Parathyroid adenoma (tissue), 2 donors: ENCODE measurements around the gene FAM162A.

Source experiments
- H2AFZ ChIP-seq: fragments of 300-600 bp; sonication (generic); one replicate; pipeline ENCODE4 v1.7.0; 2017; ENCODE audit warnings: antibody characterized with exemption, mild to moderate bottlenecking
- H3K27ac ChIP-seq: fragments of 300-600 bp; sonication (generic); one replicate; pipeline ENCODE4 v1.7.0; 2017
- H3K27me3 ChIP-seq: fragments of 300-600 bp; sonication (generic); one replicate; pipeline ENCODE4 v1.7.0; 2017; ENCODE audit warnings: low read length; ENCODE audit not compliant: control insufficient read depth, insufficient read depth
- H3K36me3 ChIP-seq: fragments of 300-600 bp; sonication (generic); one replicate; pipeline ENCODE4 v1.7.0; 2017; ENCODE audit warnings: low read length; ENCODE audit not compliant: control insufficient read depth, insufficient read depth
- H3K4me1 ChIP-seq: fragments of 300-600 bp; sonication (generic); one replicate; pipeline ENCODE4 v1.7.0; 2017; ENCODE audit warnings: control low read depth
- H3K4me2 ChIP-seq: fragments of 300-600 bp; sonication (generic); one replicate; pipeline ENCODE4 v1.7.0; 2017; ENCODE audit warnings: low read length
- H3K4me3 ChIP-seq: fragments of 300-600 bp; sonication (generic); one replicate; pipeline ENCODE4 v1.7.0; 2017; ENCODE audit warnings: low read depth, low read length
- H3K79me2 ChIP-seq: fragments of 300-600 bp; sonication (generic); one replicate; pipeline ENCODE4 v1.7.0; 2017; ENCODE audit warnings: control low read depth
- H3K9ac ChIP-seq: fragments of 300-600 bp; sonication (generic); one replicate; pipeline ENCODE4 v1.7.0; 2017; ENCODE audit warnings: mild to moderate bottlenecking
- H3K9me3 ChIP-seq: fragments of 300-600 bp; sonication (generic); one replicate; pipeline ENCODE4 v1.7.0; 2017; ENCODE audit warnings: low read length; ENCODE audit not compliant: control insufficient read depth
- TF ChIP-seq, protein P1 (sequence below): fragments of 300-600 bp; sonication (generic); IDR thresholded peaks from one replicate; pipeline ENCODE4 v1.7.0; 2017; ENCODE audit warnings: antibody characterized with exemption, mild to moderate bottlenecking
- donor health status: primary hyperparathyroidism.

Gene FAM162A

DNA sequence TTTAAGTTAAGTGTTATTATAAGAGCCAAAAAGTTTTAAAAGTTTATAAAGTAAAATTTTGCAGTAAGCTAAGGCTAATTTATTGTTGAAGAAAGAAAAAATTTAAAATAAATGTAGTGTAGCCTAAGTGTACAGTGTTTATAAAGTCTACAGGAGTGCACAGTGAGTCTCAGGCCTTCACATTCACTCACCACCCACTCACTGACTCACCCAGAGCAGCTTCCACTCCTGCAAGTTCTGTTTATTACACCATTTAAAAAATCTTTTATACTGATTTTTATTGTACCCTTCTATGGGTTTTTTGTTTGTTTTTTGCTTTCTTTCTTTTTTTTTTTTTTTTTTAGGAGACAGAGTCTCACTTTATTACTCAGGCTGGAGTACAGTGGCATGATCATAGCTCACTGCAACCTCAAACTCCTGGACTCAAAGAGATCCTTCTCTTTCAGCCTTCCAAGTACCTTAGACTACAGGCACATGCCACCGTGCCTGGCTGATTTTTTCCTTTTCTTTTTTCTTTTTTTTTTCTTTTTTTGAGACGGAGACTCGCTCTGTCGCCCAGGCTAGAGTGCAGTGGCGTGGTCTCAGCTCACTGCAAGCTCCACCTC, 33.1 kb upstream of the FAM162A start:
- H3K9ac ChIP-seq, result no peak overlapping the region
- no peaks in the 10 kb centered on the region for H3K36me3 ChIP-seq
- no peaks in the 10 kb centered on the region for H3K9me3 ChIP-seq
- H2AFZ ChIP-seq, result no peak overlapping the region
- H3K79me2 ChIP-seq, result no peaks in the 10 kb centered on the region
- TF ChIP-seq, protein P1, sequence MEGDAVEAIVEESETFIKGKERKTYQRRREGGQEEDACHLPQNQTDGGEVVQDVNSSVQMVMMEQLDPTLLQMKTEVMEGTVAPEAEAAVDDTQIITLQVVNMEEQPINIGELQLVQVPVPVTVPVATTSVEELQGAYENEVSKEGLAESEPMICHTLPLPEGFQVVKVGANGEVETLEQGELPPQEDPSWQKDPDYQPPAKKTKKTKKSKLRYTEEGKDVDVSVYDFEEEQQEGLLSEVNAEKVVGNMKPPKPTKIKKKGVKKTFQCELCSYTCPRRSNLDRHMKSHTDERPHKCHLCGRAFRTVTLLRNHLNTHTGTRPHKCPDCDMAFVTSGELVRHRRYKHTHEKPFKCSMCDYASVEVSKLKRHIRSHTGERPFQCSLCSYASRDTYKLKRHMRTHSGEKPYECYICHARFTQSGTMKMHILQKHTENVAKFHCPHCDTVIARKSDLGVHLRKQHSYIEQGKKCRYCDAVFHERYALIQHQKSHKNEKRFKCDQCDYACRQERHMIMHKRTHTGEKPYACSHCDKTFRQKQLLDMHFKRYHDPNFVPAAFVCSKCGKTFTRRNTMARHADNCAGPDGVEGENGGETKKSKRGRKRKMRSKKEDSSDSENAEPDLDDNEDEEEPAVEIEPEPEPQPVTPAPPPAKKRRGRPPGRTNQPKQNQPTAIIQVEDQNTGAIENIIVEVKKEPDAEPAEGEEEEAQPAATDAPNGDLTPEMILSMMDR, result no peak
- H3K27ac ChIP-seq, result no peak overlapping the region
- no peak overlapping the region for H3K4me3 ChIP-seq
- H3K27me3 ChIP-seq, result no peaks in the 10 kb centered on the region
- peaks cover 14% of the 10 kb centered on the region for H3K4me1 ChIP-seq
- no peak overlapping the region for H3K4me2 ChIP-seq

DNA sequence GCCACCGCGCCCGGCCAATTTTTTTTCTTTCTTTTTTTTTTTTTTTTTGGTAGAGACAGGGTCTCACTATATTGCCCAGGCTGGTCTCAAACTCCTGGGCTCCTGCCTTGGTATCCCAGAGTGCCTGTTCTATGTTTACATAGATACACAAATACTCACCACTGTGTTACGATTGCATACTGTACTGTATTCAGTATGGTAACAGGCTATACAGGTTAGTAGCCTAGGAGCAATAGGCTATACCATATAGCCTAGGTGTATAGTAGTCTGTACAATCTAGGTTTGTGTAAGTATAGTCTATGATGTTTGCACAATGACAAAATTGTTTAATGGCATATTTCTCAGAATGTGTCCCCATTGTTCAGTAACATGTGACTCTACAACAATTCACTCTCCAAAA, 32.4 kb upstream of the FAM162A start:
- H2AFZ ChIP-seq, result no peak overlapping the region
- no peaks in the 10 kb centered on the region for H3K79me2 ChIP-seq

DNA sequence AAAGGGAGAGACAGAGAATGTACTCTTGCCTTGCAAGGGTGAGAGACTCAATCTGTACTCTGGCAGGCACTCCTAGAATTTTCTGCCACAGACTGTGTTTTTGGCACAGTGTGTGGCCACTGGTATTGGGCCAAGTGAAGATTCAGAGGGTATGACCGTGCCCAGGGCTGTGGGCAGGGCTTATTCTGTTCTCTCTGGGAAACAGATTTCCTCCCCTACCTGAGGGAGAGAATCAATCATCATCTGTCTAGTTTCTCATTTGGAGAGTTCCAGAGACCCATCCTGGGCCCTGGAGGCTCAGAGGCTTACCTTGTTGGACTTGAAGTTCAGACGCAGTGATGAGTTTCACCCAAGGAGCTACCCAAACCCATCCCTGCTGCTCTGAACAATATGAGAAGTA, 30.8 kb upstream of the FAM162A start:
- peak overlapping the region; percentile 47 for H3K4me2 ChIP-seq
- H3K4me1 ChIP-seq, result peaks cover 14% of the 10 kb centered on the region
- H3K9ac ChIP-seq, result no peak overlapping the region
- peak overlapping the region; percentile 55 for H3K27ac ChIP-seq
- H2AFZ ChIP-seq, result peak overlapping the region; percentile 54
- TF ChIP-seq, protein P1, result no peak
- no peak overlapping the region for H3K4me3 ChIP-seq
- H3K27me3 ChIP-seq, result no peaks in the 10 kb centered on the region
- H3K36me3 ChIP-seq, result no peaks in the 10 kb centered on the region
- no peaks in the 10 kb centered on the region for H3K9me3 ChIP-seq
- no peaks in the 10 kb centered on the region for H3K79me2 ChIP-seq

More for the DNA sequence above, 32.4 kb upstream of the FAM162A start:
- Histone ChIP-seq H3K36me3 (no peaks in the 10 kb centered on the region), H3K4me1 (peaks cover 14% of the 10 kb centered on the region), H3K4me3 (no peak overlapping the region), H3K27ac (no peak overlapping the region), H3K9ac (no peak overlapping the region), H3K4me2 (no peak overlapping the region), H3K9me3 (no peaks in the 10 kb centered on the region), H3K27me3 (no peaks in the 10 kb centered on the region)
- TF ChIP-seq, protein P1, result no peak

DNA sequence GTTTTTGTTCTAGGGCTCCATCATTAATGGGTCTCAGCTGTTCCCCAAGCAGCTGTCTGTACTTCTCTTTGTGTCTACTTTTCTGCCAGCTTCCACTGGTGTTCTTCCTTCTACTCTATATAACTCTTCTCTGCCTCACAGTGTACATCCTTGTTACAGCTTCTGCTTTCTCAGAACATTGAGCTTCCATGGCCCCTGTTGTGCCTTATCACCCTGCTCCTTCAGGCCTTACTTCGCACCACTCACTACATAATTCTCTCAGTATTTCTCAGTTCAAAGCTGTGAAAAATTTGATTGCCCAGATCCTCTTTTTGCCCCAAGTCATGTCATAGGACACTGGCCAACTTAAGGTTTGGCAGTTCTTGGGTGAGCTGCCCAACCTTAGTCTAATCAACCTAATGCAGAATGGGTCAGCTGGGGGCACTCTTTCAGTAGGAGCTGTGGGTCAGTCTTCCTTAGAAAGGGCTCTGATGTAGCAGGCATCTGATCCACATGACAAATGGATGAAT, 30.0 kb upstream of the FAM162A start:
- Histone ChIP-seq H3K9ac (no peak overlapping the region), H3K4me3 (no peak overlapping the region), H3K27me3 (no peaks in the 10 kb centered on the region), H3K4me1 (peaks cover 14% of the 10 kb centered on the region), H3K79me2 (no peaks in the 10 kb centered on the region), H3K27ac (peak overlapping the region; percentile 55), H3K36me3 (no peaks in the 10 kb centered on the region), H3K4me2 (no peak overlapping the region), H2AFZ (peak overlapping the region; percentile 54), H3K9me3 (no peaks in the 10 kb centered on the region)
- TF ChIP-seq, protein P1, result no peak

DNA sequence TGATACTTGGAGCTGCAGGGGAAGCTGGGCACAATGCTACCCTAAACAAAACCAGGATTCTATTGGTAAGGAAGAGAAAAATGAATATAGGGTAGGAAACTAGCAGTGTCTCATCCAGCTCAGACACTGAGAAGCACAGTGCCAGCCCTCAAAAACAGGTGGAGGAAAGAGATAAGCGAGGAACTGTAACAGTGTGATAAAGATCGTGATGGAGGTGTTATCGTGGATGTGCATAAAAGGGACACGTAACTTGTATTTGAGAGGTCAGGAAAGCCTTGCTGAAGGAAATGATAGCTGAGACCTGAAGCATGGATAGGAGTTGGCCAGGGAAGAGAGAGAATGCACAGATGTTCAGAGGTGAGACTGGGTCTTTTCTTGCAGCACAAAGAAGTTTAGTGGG, 28.4 kb upstream of the FAM162A start:
- Histone ChIP-seq H3K79me2 (no peaks in the 10 kb centered on the region), H3K4me3 (no peak overlapping the region), H2AFZ (peak overlapping the region; percentile 43), H3K4me1 (peaks cover 14% of the 10 kb centered on the region), H3K27me3 (no peaks in the 10 kb centered on the region), H3K27ac (peak overlapping the region; percentile 11), H3K36me3 (no peaks in the 10 kb centered on the region), H3K4me2 (peak overlapping the region; percentile 44), H3K9ac (no peak overlapping the region), H3K9me3 (no peaks in the 10 kb centered on the region)
- TF ChIP-seq, protein P1, result no peak
